NCI-H2029 (cell line): ENCODE data around the gene PXMP4.

Experiments
- DNase-seq: peaks from one replicate; lab custom pipeline; 2025; lab: John Stamatoyannopoulos, UW

PXMP4 gene

DNA sequence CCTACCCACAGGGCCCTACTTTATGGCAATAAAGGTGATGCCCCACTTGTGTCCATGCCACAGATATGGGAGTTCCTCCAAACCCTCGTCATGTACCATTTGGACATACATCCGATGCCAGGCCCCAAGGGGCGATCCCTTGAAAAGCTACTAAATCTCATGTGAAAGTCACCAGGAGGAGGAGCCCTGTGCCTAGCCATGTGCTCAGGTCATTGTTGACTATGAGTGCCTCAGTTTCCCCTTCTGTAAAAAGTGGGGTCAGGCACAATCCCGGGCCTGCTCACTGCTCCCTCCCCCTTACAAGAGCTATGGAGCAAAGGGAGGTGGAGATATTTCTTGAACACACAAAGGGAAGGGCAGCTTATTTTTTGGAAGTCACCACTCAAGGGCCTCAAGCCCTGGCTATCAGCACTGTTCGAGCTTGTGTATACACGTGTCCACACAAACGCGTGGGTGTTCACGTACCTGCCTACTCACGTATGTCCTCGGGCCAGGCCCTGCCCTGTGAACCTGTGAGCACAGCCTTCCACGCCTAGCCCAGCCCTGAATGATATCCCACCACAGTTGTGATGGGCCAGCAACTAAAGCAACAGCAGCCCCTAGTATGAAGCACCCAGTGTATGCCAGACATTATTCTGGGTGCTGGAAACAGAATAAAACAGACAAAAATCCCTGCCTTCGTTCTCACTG, 51.5 kb downstream of the PXMP4 start:
- no peak for DNase-seq

DNA sequence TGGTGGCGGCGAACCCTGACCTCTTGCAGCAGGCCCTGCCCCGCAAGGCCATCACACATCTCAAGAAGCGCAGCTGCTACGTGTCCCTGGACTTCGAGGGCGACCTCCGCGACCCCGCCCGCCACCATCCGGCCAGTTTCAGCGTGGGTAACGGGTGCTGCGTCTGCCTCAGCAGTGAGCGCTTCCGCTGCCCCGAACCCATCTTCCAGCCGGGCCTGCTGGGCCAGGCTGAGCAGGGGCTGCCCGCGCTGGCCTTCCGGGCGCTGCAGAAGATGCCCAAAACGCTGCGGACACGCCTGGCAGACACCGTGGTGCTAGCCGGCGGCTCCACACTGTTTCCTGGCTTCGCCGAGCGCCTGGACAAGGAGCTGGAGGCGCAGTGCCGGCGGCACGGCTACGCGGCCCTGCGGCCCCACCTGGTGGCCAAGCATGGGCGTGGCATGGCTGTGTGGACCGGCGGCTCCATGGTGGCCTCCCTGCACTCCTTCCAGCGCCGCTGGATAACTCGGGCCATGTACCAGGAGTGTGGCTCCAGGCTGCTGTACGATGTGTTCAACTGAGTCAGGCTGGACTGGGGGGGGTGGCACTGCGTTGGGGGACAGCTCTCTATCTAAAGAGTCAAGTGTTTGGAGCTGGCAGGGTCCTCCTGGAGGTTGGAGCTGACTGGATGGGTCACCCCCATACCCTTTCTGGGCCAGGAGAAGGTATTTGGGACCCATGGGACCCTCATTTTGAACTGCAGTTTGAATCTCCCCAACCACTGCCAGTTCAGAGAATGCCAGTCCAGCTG, 52.2 kb downstream of the PXMP4 start:
- peak; percentile 80 for DNase-seq

DNA sequence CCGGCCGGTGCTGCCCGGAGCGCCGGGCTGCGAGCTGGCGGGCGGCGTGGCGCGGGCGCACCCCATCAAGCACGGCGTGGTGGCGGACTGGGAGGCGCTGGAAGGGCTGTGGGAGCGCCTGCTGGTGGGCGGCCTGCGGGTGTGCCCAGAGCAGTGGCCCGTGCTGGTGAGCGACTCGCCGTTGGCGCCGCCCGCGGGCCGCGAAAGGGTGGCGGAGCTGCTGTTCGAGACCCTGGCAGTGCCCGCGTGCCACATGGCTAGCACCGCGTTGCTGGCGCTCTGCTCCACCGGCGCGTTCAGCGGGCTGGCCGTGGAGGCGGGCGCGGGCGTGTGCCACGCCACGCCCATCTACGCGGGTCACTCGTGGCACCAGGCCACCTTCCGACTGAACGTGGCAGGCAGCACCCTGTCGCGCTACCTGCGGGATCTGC, 52.9 kb downstream of the PXMP4 start:
- peak; percentile 48 for DNase-seq

DNA sequence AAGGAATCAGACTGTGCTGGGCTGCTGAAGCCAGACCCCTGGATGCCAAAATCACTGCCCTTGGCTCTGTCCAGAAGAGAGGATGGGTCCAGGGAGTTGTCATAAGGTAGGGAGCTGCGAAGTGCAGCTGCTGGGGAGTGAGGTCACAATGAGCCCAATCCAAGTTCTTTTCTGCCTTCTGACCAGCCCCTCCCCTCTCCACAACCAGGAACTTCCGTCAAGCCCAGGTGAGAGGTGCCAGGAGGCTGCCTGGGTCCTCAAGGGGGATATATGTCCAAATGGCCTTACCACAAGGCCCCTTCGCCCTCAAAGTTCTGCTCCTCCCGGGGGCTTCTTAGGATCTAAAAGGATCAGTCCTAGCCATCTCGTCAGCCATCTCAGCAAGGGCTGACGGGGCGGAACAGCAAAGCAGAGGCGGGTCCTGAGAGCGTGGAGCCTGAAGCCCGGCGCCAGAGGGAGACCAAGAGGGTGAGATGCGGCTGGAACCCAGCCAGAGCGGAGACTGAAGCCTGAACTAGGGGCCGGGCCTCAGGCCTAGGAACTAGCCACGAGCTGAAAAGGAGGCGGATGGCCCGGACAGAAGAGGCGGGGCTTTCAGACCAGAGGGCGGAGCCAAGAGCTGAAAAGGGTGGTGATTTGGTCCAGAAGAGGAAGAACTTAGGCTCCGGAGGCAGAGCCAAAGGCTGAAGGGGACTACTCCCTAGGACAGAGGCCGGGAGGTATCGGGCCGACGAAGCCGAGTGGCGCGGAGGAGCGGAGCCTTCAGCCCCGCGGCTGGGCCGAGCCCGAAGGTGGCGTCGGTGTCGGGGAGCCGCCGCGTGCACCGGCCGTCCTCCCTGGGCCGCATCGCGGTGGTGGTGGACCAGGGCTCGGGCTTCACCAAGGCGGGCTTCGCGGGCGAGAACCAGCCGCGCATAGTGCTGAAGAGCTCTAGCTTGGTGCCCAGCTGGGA, 53.5 kb downstream of the PXMP4 start, which contains the start of gene ACTL10:
ACTL10 (plus strand) TSS at position 651 of the 952 bp plus-strand sequence. CDS start 555 bp downstream, outside the sequence.
- DNase-seq: peak; percentile 98

DNA sequence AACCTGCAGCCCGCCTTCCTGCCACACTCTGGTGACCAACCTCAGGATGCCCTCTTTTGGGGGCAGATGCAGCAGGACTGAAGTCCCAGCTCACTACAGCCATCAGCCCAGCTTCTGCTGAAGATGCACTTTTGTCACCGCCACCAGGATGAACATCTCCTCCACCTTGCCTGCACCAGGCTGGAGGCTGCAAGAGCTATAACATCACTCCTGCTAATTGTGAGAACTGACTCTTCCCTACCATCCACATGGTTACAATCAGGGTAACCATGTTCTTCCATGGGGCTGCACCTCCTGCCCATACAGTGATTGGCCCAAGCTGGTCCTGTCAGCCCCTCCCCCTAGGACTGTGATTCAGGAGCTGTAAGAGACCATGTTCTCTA, 55.4 kb downstream of the PXMP4 start:
- DNase-seq: no peak

DNA sequence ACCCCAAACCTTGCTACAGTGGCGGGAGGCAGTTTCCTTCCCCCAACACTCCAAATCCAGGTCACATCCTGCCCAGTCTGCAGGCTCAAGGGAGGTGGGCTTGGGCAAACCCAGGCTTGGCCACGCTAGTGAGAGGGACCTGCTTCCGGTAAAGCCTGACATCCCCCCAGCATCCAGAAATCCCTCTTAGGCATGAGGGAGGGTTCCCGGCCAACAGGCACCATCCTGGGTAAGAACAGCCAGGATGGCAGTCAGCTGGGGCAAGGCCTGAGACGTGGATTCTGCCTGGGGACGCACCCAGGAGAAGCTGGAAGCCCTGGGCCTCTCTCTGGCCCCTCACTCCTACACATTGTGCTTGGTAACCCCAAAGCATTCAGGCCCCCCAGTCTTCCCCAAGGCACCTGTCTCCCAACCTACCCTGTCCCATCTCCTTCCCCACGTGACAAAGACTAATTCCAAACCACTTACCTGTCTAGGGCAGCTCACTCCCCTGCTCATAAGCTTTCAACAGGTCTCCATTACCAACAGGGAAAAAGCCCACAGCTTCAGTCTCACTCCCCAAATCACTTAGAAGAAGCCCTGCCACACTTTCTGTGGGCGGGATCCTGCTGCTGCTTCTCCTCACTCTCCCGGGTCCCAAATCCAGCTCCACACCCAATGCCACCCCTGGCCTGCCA, 55.9 kb downstream of the PXMP4 start:
- no peak for DNase-seq

DNA sequence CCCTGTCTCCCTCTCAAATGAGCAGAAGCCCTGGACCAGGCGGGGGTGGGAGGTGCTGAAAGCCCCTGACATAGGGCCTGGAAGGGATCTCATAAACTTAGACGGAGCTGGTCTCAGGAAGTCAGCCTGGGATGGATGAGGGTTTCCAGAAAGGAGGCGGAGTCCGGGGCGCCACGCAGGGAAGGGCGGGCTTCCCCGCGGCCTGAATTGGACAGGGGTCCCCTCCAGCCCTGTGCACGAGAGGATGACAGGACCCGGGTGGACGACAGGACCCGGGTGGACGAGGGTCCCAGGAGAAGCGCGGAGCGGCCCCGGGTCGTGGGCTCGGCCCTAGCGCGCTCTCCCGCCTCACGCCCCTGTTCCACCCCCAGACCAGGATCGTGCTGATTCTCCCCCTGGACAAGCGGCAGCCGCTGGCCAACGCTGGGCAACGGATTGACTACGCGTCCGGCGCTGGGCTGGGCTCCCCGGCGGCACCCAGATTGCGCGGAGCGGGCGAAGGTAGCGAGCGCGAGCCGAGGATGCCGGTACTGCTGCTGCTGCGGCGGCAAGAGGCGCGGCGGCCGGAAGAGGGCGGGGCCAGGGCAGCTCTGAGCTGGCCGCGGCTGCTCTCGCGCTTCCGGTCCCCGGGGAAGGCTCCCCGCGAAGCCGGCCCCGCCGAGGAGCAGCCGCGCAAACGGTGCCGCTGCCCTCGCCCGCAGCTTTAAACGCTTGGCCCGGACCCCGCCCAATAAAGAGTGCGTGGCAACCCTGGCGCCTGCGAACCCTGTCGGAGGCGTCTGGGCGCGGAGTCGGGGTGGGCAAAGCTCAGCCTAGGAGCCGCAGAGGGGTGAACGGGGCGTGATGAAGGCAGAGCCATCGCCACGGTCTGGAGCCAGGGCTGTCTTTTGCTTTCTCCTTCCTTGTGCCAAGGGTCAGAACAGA, 56.7 kb downstream of the PXMP4 start:
- peak; percentile 72 for DNase-seq

DNA sequence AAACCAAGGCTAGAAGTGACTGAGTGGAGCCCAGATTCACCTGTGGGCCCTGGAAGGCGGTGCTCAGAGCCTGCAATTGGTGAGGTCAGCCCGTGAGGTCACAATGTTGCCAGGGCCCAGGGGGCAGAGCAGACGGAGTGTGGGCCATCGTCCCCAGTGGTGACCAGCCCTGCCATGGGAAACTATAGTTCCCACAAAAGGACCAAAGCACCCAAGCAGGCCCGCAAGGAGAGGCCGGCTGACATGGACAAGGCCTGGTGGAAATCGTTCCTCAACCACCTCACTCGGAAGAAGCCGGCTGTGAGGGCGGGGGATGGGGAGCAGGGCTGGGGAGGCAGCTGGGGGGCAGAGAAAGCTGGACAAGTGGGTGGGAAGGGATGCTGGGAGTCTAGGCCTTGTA, 57.9 kb downstream of the PXMP4 start, which contains the start of gene C20orf144:
C20orf144 (plus strand) TSS at position 156 of the 400 bp plus-strand sequence; CDS start at position 175, 19 bp downstream.
- DNase-seq: no peak

DNA sequence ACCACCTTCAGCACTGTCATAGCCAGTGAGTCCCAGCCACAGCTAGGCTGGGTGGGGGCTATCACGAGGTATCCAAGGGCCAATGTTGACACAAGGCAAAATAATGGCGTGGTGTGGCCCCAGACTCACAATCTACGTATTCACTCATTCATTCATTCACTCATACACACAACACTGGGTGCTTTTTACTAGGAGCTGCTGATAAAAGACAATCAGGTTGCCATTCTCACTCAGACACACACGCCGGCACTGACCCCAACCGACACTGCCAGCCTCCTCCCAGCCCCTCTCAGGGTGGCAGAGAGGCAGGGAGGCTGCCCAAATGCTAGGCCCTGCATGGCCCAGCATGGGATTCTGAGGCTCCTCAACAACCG, 59.4 kb downstream of the PXMP4 start:
- no peak for DNase-seq

DNA sequence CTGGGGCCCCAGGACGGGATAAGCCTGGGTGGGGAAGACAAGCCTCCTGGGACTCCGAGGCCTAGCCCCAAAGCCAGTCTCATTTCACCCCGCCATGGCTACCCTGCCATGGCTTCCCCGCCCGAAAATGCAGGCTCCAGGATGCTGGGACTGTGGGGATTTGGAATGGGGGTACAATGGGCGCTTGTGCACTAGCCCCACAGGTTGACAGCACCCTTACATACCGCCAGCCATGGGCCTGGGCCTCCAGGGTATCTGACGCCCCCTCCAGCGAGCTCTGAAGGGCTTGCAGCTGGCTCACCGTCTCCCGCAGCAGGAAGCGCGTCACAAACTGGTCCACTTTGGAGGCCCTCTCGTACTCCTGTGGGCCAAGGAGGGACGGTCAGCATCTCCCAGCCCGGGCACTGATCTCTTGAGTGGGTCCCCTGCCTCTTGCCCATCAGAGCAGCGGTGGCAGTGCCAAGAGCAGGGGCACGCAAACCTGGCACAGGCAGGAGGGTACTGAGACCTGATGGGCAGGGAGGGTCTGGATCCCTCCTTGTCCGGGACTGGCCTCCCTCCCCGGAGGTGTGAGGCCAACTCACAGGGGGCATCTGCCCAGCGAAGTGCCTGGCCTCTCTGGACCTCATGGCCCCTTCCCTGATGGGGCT, 60.0 kb downstream of the PXMP4 start:
- DNase-seq: no peak

DNA sequence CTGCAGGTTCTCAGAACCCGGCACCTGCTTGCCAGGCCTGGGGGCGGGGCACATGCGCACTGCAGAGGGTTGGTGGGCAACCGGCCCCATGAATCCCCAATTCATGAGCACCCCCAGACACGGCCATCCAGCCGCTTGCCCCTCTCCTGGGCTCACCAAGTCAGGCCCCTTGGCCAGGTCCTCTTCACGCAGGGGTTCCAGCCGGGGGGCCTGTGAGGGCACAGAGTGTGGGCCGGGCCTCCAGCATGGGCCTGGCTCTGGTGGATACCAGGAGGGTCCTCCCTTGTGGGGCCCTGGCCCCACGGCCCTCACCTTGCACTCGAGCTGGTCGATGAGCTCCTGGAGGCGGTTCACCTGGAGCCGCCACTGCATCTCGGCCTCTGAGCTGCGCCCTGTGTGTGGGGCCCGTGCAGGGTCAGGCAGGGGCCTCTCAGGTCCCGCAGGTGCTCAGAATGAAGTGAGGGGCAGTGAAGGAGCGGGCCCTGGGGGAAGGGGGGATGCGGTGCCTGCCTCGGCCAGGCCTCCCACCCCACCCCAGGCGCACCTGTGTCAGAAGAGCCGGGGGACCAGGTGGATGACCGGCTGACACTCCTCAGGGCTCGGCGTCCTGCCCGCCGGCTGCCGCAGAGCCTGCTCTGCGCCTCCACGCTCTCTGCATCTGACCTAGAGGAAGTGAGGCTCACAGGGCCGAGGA, 60.6 kb downstream of the PXMP4 start:
- no peak for DNase-seq

DNA sequence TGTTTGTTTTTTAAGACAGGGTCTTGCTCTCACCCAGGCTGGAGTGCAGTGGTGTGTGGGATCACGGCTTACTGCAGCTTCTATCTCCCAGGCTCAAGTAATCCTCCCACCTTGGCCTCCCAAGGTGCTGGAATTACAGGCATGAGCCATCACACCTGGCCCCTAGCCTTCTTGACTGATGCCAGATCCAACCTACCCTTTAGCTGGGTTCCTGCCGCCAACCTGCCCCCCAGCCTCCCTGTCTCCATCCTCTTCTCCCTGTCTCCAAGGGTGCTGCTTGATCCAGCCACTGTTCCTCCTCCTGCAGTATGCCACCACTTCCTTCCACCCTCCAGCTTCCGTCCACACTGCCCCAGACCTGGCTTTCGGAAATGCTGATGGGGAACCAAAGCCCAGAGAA, 61.2 kb downstream of the PXMP4 start:
- DNase-seq: no peak

DNA sequence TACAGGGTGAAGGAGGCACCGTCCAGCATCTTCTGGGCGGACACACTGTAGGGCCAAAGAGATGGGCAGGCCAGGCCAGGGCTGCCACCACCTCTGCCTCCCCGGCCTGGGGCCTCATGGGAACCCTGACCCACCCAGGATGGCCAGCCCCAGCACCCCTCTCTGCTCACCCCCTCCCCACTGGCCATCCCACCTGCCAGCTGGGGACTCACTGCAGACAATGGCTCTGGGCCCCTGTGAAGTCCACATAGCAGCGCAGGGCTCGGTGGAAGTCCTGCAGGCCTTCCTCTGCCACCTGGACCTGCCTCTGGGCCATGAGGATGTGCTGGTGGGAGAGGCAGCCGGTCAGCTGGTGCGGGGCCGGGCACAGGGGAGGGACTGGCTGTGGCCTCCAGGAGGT, 61.6 kb downstream of the PXMP4 start:
- no peak for DNase-seq

DNA sequence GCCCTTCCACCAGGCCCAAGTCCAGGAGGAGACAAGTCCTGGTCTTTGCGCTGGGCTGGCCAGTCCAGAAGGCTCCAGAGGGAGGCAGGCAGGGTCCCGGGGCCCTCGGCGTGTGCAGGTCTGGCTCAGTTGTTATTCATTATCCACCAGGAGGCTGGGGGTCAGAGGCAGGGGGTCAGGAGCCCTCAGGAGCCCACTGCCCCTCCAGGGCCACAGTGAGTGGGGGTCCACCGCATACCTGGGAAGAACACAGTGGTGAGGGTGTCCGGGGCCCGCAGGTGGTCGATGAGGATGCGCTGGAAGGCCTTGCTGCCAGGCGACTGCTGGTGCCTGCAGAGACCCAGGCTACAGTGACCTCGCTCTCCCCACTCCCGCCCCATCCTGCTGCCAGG, 62.4 kb downstream of the PXMP4 start:
- DNase-seq: no peak

DNA sequence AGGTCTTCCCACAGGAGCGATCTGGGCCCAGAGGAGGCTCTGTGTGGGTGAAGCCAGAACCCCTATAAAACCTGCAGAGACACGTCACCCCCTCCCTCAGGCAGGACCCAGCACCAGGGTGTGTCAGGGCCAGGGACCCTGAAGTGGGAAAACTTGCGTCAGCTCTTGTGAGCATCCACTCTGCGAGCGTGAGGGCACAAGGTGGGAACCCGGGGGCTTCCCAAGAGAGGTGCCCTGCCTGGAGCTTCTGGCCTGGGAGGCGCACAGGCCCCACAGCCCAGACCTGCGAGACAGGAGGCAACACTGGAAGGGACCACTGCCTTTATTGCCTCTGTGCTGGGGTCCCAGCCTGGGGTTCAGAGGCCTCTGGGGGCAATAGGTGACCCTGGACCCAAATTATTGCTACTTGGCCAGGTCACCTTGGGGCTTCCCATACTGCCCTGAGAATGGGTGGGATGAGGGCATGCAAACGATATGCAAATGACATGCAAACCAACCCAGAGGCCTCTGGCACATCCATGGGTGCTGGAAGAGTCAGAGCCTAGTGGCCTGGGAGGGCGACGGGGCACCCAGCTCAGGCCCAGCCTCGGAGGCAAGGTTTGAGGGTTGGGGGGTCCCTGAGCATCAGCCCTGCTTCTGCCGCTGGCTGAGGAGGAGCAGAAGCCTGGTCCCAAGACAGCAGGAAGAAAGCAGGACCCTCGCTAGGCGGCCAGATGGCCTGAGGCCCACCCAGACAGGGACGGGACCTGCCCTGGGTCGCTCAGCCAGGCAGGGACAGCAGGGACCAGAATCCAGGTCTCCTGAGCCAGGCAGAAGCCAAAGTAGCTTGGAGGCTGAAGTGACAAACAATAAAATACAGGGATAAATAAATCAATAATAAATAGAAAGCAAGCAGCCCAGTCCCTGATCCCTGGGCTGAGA, 63.1 kb downstream of the PXMP4 start:
- DNase-seq: no peak

DNA sequence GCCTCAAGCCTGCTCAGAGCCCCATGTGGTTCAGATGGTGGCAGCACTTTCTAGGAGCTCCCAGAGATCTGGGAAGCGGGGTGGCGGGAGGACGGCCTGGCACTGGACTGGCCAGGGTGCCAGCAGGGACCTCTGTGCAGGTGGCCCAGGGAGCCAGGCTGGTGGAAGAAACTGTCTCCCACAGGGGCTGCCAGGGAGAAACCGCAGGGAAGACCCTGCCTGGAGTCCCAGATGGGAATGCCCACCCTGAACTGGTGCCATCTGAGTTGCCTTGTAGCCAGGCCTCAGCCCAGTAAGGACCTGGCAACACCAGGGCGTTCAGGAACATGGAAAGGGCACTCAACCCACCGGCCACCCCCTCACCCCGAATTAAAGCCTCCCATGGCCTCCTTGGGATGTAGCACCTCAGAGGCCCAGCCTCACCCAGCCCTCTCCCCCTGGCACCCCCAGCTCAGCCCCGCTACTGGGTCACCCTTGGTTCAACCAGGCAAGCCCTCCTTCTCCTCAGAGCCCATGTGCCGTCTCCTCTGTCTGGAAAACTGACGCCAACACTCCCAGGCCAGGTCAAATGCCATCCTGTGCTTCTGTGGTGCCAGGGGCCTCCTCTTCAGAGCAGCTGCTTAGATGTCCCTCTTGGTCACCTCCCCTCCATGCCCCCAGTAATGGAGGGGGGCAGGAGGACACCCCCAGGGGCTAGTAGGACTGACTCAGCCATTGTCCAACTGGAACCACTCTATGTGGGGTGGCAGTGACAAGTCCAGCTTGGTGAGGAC, 63.9 kb downstream of the PXMP4 start:
- DNase-seq: no peak

DNA sequence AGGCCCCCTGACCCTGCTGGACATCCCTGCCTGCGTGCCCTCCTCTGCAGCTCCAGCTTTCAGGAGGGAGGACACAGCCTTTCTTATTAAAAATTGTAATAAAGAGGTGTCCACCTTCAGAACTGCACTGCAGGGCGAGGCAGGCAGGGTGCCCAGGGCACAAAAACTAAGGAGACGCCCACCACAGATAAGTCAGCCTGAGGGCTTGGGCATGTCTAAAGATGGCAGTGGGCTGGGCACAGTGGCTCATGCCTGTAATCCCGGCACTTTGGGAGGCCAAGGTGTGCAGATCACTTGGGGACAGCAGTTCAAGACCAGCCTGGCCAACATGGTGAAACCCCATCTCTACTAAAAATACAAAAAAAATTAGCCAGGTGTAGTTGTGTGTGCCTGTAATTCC, 64.9 kb downstream of the PXMP4 start:
- no peak for DNase-seq
